Endodermal cell (in vitro differentiated cells): ENCODE measurements around the gene ZNF425. TPM values are rescaled to one million over a fixed set of nuclear protein-coding genes. Genes with fewer than 3 reads are reported as not detected.

Experiments
- DNase-seq: peaks from one replicate; pipeline ENCODE4 v3.0.0-alpha.2; 2017
- H3K27ac ChIP-seq: 2 replicates; pipeline ENCODE4 v1.5.1; 2013; ENCODE audit warnings: mild to moderate bottlenecking, low read depth, low read length, moderate library complexity
- H3K27me3 ChIP-seq: 2 replicates; pipeline ENCODE4 v1.6.1; 2013; ENCODE audit warnings: mild to moderate bottlenecking, low read length, moderate library complexity; ENCODE audit not compliant: insufficient read depth, control insufficient read depth, poor library complexity, severe bottlenecking
- H3K36me3 ChIP-seq: 2 replicates; pipeline ENCODE4 v1.7.0; 2013; ENCODE audit warnings: mild to moderate bottlenecking, low read length, moderate library complexity; ENCODE audit not compliant: control insufficient read depth, insufficient read depth
- H3K4me1 ChIP-seq: one replicate; pipeline ENCODE4 v1.7.0; 2013; ENCODE audit warnings: low read length; ENCODE audit not compliant: control insufficient read depth, insufficient read depth
- H3K4me3 ChIP-seq: 2 replicates; pipeline ENCODE4 v1.5.1; 2013; ENCODE audit warnings: mild to moderate bottlenecking, low read length, moderate library complexity
- H3K9ac ChIP-seq: 2 replicates; pipeline ENCODE4 v1.6.1; 2013; ENCODE audit warnings: mild to moderate bottlenecking, low read length, moderate library complexity; ENCODE audit not compliant: poor library complexity, severe bottlenecking; ENCODE audit errors: extremely low read depth
- H3K9me3 ChIP-seq: 2 replicates; pipeline ENCODE4 v1.6.1; 2013; ENCODE audit warnings: mild to moderate bottlenecking, low read length, moderate library complexity; ENCODE audit not compliant: control insufficient read depth
- H3K27ac Mint-ChIP-seq: 2 replicates; pipeline ENCODE4 v1.8.0; 2020; ENCODE audit warnings: mixed read lengths
- H3K27me3 Mint-ChIP-seq: 2 replicates; pipeline ENCODE4 v1.8.0; 2021; ENCODE audit warnings: mild to moderate bottlenecking, mixed read lengths; ENCODE audit not compliant: insufficient read depth
- H3K36me3 Mint-ChIP-seq: 2 replicates; pipeline ENCODE4 v1.8.0; 2020; ENCODE audit warnings: low read depth, mixed read lengths
- H3K4me1 Mint-ChIP-seq: 2 replicates; pipeline ENCODE4 v1.8.0; 2020; ENCODE audit warnings: mixed read lengths
- H3K4me3 Mint-ChIP-seq: 2 replicates; pipeline ENCODE4 v1.8.0; 2020; ENCODE audit warnings: mild to moderate bottlenecking, moderate library complexity, mixed read lengths
- H3K9me3 Mint-ChIP-seq: 2 replicates; pipeline ENCODE4 v1.8.0; 2020; ENCODE audit warnings: mild to moderate bottlenecking, mixed read lengths
- WGBS, 2 experiments: methylation state at CpG; one replicate each; pipeline versions ENCODE4 v1.1.5 to v1.1.7; 2013; ENCODE audit warnings: missing lambda C conversion rate in 2 of 2, mixed read lengths in 1 of 2; ENCODE audit not compliant: insufficient coverage in 1 of 2, insufficient read length in 1 of 2; 5-methylcytosine and 5-hydroxymethylcytosine counted together
- total RNA-seq, 2 donors: library from RNA; stranded (reverse); fragmentation: NEBNext Ultra II Directional in 1 of 2; extraction: Animal tissue kit (Norgen Biotek cat#: 25700) in 1 of 2; gene quantifications; 2 replicates in 1 of 2; 3 replicates in 1 of 2; pipeline ENCODE4 v1.2.1, GENCODE V29; 2021
- TF ChIP-seq, protein P1 (sequence below): fragments of 200-600 bp; sonication (generic); conservative IDR thresholded peaks from 2 replicates; pipeline ENCODE4 v1.5.0; 2021; ENCODE audit warnings: antibody characterized with exemption, mild to moderate bottlenecking

Gene ZNF425
- total RNA-seq, 2 donors from 2014 or later, result 2.1 to 2.7 TPM

DNA sequence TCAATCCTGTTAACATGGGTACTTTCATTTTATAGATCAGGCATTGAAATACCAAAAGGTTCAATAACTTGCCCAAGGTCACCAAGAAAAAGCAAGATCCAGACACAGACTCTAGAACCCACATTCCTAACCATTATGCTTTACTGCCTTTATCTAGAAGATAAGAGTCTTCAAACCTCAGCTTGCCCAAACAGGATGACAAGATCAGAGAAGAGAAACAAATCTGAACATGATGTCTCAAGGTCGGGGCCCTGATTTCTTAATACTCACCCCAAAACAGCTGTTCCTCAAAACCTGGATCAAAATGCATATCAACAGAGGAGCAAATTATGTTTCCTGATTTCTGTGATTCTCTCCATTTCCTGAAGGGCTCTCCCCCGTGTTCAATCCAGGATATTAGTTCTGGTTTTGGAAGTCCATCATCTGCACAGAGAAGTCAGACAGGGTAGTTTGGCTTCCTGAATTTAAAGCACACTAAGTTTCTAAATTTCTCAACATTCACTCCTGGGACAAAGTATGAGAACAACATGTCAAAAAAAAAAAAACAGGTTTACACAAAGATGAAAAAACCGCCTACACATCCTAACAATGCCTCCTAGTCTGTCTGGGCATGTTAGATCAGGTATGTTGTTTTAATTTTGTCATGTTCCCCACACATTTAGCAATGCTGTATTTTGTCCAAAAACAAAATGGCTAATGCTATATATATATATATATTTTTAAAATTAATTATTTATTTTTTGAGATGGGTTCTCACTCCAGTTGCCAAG lies 51.8 kb downstream of the ZNF425 start:
- H3K27me3 ChIP-seq, result no peaks in the 10 kb centered on the region
- Mint-ChIP-seq H3K4me1 (no peaks in the 10 kb centered on the region), H3K27ac (no peak overlapping the region), H3K9me3 (no peaks in the 10 kb centered on the region), H3K36me3 (peaks cover 56% of the 10 kb centered on the region), H3K27me3 (no peaks in the 10 kb centered on the region), H3K4me3 (no peak overlapping the region)
- no peak overlapping the region for H3K27ac ChIP-seq
- DNase-seq, result no peak
- H3K36me3 ChIP-seq, result peaks cover 53% of the 10 kb centered on the region
- TF ChIP-seq, protein P1, sequence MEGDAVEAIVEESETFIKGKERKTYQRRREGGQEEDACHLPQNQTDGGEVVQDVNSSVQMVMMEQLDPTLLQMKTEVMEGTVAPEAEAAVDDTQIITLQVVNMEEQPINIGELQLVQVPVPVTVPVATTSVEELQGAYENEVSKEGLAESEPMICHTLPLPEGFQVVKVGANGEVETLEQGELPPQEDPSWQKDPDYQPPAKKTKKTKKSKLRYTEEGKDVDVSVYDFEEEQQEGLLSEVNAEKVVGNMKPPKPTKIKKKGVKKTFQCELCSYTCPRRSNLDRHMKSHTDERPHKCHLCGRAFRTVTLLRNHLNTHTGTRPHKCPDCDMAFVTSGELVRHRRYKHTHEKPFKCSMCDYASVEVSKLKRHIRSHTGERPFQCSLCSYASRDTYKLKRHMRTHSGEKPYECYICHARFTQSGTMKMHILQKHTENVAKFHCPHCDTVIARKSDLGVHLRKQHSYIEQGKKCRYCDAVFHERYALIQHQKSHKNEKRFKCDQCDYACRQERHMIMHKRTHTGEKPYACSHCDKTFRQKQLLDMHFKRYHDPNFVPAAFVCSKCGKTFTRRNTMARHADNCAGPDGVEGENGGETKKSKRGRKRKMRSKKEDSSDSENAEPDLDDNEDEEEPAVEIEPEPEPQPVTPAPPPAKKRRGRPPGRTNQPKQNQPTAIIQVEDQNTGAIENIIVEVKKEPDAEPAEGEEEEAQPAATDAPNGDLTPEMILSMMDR, result no peak
- H3K4me1 ChIP-seq, result no peaks in the 10 kb centered on the region
- no peak overlapping the region for H3K9ac ChIP-seq
- H3K4me3 ChIP-seq, result no peak overlapping the region
- 93 to 100% methylated on average over 1 to 3 of the region's 3 CpGs for WGBS, 2 experiments
- H3K9me3 ChIP-seq, result no peaks in the 10 kb centered on the region

DNA sequence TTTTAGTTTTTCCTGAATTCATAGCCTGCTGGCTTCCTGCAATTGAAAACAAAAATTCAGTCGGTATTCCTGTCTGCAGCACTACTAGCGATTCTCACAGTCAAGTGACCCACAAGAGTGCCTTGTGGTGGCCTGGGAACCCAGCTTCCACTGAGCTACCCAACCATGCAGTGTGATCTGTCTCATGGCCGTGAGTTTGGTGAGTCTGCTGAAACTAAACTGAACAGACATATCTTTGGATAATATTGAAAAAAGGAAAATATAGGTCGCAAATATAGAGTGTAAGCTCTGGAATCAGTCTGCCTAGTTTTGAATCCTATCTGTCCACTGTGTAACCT lies 53.7 kb downstream of the ZNF425 start:
- Histone ChIP-seq H3K4me1 (no peaks in the 10 kb centered on the region), H3K27ac (no peak overlapping the region), H3K9ac (no peak overlapping the region), H3K36me3 (peaks cover 50% of the 10 kb centered on the region), H3K27me3 (no peaks in the 10 kb centered on the region), H3K9me3 (no peaks in the 10 kb centered on the region), H3K4me3 (no peak overlapping the region)
- no peaks in the 10 kb centered on the region for H3K27me3 Mint-ChIP-seq
- no peak for DNase-seq
- H3K9me3 Mint-ChIP-seq, result no peaks in the 10 kb centered on the region
- H3K27ac Mint-ChIP-seq, result no peak overlapping the region
- TF ChIP-seq, protein P1, result no peak
- H3K4me3 Mint-ChIP-seq, result no peak overlapping the region
- peaks cover 50% of the 10 kb centered on the region for H3K36me3 Mint-ChIP-seq
- H3K4me1 Mint-ChIP-seq, result no peaks in the 10 kb centered on the region
- 92% methylated on average over 4 of the region's 4 CpGs for WGBS, 2 experiments

DNA sequence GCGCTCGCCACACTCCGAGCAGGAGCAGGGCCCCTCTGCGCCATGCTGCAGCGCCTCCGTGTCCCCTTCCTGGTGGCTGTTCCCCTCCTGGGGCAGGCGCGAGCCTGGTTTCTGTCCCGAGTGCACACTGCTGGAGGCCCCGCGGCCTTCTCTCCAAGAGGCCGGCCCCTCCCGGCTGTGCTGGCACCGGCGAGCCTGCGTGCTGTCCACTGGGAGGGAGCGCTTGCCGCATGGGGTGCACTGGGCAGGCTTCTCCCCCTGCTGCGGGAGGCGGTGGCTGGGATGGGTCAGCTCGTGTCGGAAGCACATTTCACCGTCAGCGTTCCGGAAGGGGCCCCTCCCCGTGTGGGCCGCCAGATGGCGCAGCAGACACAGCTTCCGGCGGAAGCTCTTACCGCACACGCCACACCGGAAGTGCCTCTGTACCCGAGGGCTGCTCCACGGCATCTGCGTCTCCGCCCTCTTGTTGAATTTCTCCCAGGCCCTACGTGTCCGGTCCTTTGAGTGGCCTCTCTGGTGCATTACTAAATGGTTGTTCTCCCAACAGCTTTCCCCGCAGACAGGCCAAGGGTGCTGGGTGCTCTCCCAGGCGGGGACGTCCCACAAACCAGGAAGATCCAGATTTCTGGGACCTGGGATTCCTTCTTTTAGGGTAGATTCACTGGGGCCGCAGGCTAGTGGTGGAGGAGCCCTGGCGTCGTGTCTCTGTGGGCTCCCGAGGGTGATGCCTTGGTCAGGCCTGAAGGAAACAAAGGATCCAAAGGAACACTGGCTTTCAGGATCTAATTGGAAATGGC lies 54.3 kb downstream of the ZNF425 start:
- H3K4me3 Mint-ChIP-seq, result no peak overlapping the region
- Histone ChIP-seq H3K9ac (no peak overlapping the region), H3K36me3 (peaks cover 47% of the 10 kb centered on the region), H3K4me3 (no peak overlapping the region), H3K27ac (no peak overlapping the region), H3K27me3 (no peaks in the 10 kb centered on the region), H3K9me3 (no peaks in the 10 kb centered on the region), H3K4me1 (no peaks in the 10 kb centered on the region)
- no peaks in the 10 kb centered on the region for H3K27me3 Mint-ChIP-seq
- DNase-seq, result peak; percentile 94
- H3K9me3 Mint-ChIP-seq, result no peaks in the 10 kb centered on the region
- TF ChIP-seq, protein P1, result peak; percentile 82
- H3K36me3 Mint-ChIP-seq, result peaks cover 48% of the 10 kb centered on the region
- 85 to 86% methylated on average over 36 to 46 of the region's 46 CpGs for WGBS, 2 experiments
- H3K4me1 Mint-ChIP-seq, result no peaks in the 10 kb centered on the region
- peak overlapping the region; percentile 82 for H3K27ac Mint-ChIP-seq
